B cell (primary cell): ENCODE measurements around the gene KLK1. TPM values are rescaled to one million over a fixed set of nuclear protein-coding genes. Genes with fewer than 3 reads are reported as not detected.

ENCODE experiments used
- ATAC-seq: fragments of 200-7000 bp; cut with Tn5 transposase; one replicate; pipeline ENCODE4 v1.10.0; 2021; ENCODE audit warnings: low read depth, mild to moderate bottlenecking, moderate number of reproducible peaks, moderate library complexity
- CTCF ChIA-PET: fragments of 350-600 bp; sonication (Branson Sonifier 250); formaldehyde crosslinking; loops from one replicate; lab custom pipeline; 2021; ENCODE audit warnings: antibody characterized with exemption, inconsistent platforms; lab: Charles Lee
- POLR2A ChIA-PET: fragments of 350-600 bp; sonication (Branson Sonifier 250); formaldehyde crosslinking; loops from one replicate; lab custom pipeline; 2021; ENCODE audit warnings: antibody characterized with exemption; lab: Charles Lee
- DNase-seq: peaks from one replicate; pipeline ENCODE4 v3.0.0; 2013
- H2AFZ ChIP-seq: 2 replicates; pipeline ENCODE4 v1.6.1; 2012; ENCODE audit warnings: mild to moderate bottlenecking, low read depth, low read length; ENCODE audit not compliant: insufficient read depth, poor library complexity, severe bottlenecking
- H3K27ac ChIP-seq, 2 donors: 1 replicate in 1 of 2; 2 replicates in 1 of 2; pipeline ENCODE4 v1.5.1; 2012 to 2013; ENCODE audit warnings: low read length in 2 of 2, mild to moderate bottlenecking in 2 of 2, moderate library complexity in 1 of 2
- H3K27me3 ChIP-seq, 4 experiments: fragments of 200-600 bp in 1 of 4; sonication (generic) in 1 of 4; replicated peaks in 1 of 4; 1 replicate in 2 of 4; 2 replicates in 2 of 4; pipeline versions ENCODE4 v1.6.1 to v1.7.0; 2013 to 2016; ENCODE audit warnings: low read length in 3 of 4, mild to moderate bottlenecking in 2 of 4, mixed read lengths in 1 of 4, moderate library complexity in 1 of 4; ENCODE audit not compliant: insufficient read depth in 4 of 4, control insufficient read depth in 3 of 4; ENCODE audit errors: control extremely low read depth in 1 of 4
- H3K36me3 ChIP-seq, 2 experiments: replicated peaks in 1 of 2; 1 replicate in 1 of 2; 2 replicates in 1 of 2; pipeline versions ENCODE4 v1.6.1 to v1.7.1; 2013; ENCODE audit warnings: low read length in 1 of 2; ENCODE audit not compliant: insufficient read depth in 2 of 2, control insufficient read depth in 1 of 2; ENCODE audit errors: control extremely low read depth in 1 of 2, extremely low read depth in 1 of 2
- H3K4me1 ChIP-seq, 2 donors: fragments of 200-600 bp in 1 of 2; sonication (generic) in 1 of 2; 1 replicate in 1 of 2; 2 replicates in 1 of 2; pipeline versions ENCODE4 v1.5.1 to v1.6.1; 2013 to 2017; ENCODE audit warnings: low read length in 2 of 2; ENCODE audit not compliant: control insufficient read depth in 2 of 2, insufficient read depth in 2 of 2
- H3K4me2 ChIP-seq: replicated peaks from 2 replicates; pipeline ENCODE3; 2012; ENCODE audit warnings: mild to moderate bottlenecking, low read depth, low read length; ENCODE audit not compliant: poor library complexity, severe bottlenecking
- H3K4me3 ChIP-seq, 5 experiments: fragments of 200-600 bp in 1 of 5; sonication (generic) in 1 of 5; 1 replicate in 3 of 5; 2 replicates in 2 of 5; pipeline versions ENCODE4 v1.5.1 to v1.7.0; 2011 to 2016; ENCODE audit warnings: low read length in 4 of 5, mild to moderate bottlenecking in 4 of 5, low read depth in 2 of 5, control low read depth in 1 of 5, moderate library complexity in 1 of 5; ENCODE audit not compliant: insufficient read depth in 1 of 5; ENCODE audit errors: control extremely low read depth in 1 of 5, extremely low read depth in 1 of 5
- H3K79me2 ChIP-seq: fragments of 200-600 bp; sonication (generic); one replicate; pipeline ENCODE4 v1.6.0; 2016; ENCODE audit warnings: low read length; ENCODE audit not compliant: control insufficient read depth, insufficient read depth
- H3K9ac ChIP-seq: fragments of 200-600 bp; sonication (generic); 2 replicates; pipeline ENCODE4 v1.6.1; 2017; ENCODE audit warnings: mild to moderate bottlenecking, low read length, moderate library complexity
- H3K9me3 ChIP-seq, 3 donors: one replicate each; pipeline versions ENCODE4 v1.6.1 to v1.7.1; 2013; ENCODE audit warnings: low read length in 2 of 3; ENCODE audit not compliant: control insufficient read depth in 2 of 3, insufficient read depth in 1 of 3; ENCODE audit errors: control extremely low read depth in 1 of 3
- H4K20me1 ChIP-seq: 2 replicates; pipeline ENCODE4 v1.6.0; 2012; ENCODE audit warnings: mild to moderate bottlenecking, low read length; ENCODE audit not compliant: insufficient read depth, control insufficient read depth, poor library complexity, severe bottlenecking
- H3K27ac Mint-ChIP-seq: one replicate; pipeline ENCODE4 v1.8.0; 2021; ENCODE audit warnings: mixed read lengths
- H3K27me3 Mint-ChIP-seq: one replicate; pipeline ENCODE4 v1.8.0; 2021; ENCODE audit warnings: mixed read lengths
- H3K4me1 Mint-ChIP-seq: one replicate; pipeline ENCODE4 v1.8.0; 2021; ENCODE audit warnings: mixed read lengths
- H3K4me3 Mint-ChIP-seq: one replicate; pipeline ENCODE4 v1.8.0; 2021; ENCODE audit warnings: mixed read lengths
- H3K9me3 Mint-ChIP-seq: one replicate; pipeline ENCODE4 v1.8.0; 2022; ENCODE audit warnings: mixed read lengths; ENCODE audit not compliant: insufficient read depth
- EZH2 ChIP-seq: IDR thresholded peaks from 2 replicates; pipeline ENCODE4 v1.6.1; 2012; ENCODE audit warnings: borderline replicate concordance, low read depth, mild to moderate bottlenecking, moderate library complexity, low read length; ENCODE audit not compliant: insufficient read depth, poor library complexity, severe bottlenecking
- WGBS: methylation state at CpG from one replicate; pipeline ENCODE4 v1.1.5; 2013; ENCODE audit warnings: missing lambda C conversion rate; ENCODE audit not compliant: insufficient coverage; 5-methylcytosine and 5-hydroxymethylcytosine counted together
- intact Hi-C: fragments of 100-400 bp; cut with micrococcal nuclease; formaldehyde crosslinking; loops from one replicate; pipeline ENCODE4 v1.10.0; 2022
- polyA plus RNA-seq: library from polyadenylated mRNA; depleted of rRNA; stranded (reverse); fragments of >200 nt; gene quantifications from 2 replicates; pipeline ENCODE4 v1.2.3, GENCODE V29; 2012
- total RNA-seq, 2 donors: library from RNA; stranded (reverse); fragments of 120-200 nt in 1 of 2; gene quantifications; 1 replicate in 1 of 2; 2 replicates in 1 of 2; pipeline versions ENCODE4 v1.2.3 to v1.2.4, GENCODE V29; 2013 to 2022
- TF ChIP-seq, protein P1 (sequence below): fragments of 200-600 bp; IDR thresholded peaks from one replicate; pipeline ENCODE4 v1.8.0; 2022; ENCODE audit warnings: antibody characterized with exemption, mild to moderate bottlenecking

KLK1 gene
- total and polyA plus RNA-seq, 2 donors (not counting 1 experiment from before 2014, with no cell fraction given), result 9.5 to 15.2 TPM

DNA sequence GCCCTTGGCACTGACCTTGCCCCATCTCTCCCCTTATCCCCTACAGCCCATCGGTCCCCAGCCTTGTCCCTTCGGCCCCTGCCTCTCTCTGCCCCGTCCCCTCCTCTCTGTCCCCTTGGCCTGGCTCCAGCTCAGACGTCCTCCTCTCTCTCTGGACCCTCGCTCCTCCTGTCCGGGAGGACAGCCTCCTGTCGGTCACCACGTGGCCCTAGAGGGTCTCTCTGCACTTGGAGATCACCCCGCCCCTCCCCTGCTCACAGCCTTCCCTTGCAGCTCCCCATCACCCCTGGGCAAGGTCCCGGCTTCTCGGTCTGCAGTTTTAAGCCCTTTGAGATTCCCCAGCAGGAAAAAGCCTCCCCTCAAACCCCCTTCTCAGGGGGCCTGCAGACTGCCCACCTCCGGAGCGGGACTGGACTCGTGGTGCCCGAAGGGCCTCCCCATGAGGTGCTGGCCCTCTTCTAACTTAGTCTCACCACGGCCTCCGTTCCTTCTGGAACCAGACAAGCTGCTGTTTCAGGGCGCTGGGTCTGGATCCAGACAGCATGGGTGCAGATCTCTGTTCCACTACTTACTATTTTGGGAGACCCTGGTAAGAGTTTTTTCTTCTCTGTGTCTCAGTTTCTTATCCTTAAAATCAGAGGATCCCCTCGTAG lies 13.1 kb upstream of the KLK1 start:
- Histone ChIP-seq H3K4me3 (no peak overlapping the region), H3K27ac (no peak overlapping the region), H4K20me1 (no peaks in the 10 kb centered on the region), H3K36me3 (no peaks in the 10 kb centered on the region), H3K4me2 (peak overlapping the region; percentile 73), H3K9ac (peak overlapping the region; percentile 66), H2AFZ (peak overlapping the region; percentile 74), H3K9me3 (peaks cover 0 to 7% (median 0%) of the 10 kb centered on the region in 3 donors), H3K79me2 (no peaks in the 10 kb centered on the region), H3K27me3 (peaks cover 0 to 42% (median 2%) of the 10 kb centered on the region in 4 experiments), H3K4me1 (peaks cover 11 to 14% of the 10 kb centered on the region in 2 donors)
- no peak for DNase-seq
- Mint-ChIP-seq H3K27me3 (peaks cover 38% of the 10 kb centered on the region), H3K9me3 (no peaks in the 10 kb centered on the region), H3K4me3 (peak overlapping the region; percentile 88), H3K4me1 (peaks cover 26% of the 10 kb centered on the region), H3K27ac (peak overlapping the region; percentile 7)
- CTCF ChIA-PET, result interaction anchor here (1.3 to 3.2 kb wide), 2 partner anchors 53 to 85 kb away, joined by 3 to 11 read pairs; no protein-coding TSS in a partner anchor
- ATAC-seq, result no peak
- POLR2A ChIA-PET, result no interaction called here
- TF ChIP-seq, protein P1, sequence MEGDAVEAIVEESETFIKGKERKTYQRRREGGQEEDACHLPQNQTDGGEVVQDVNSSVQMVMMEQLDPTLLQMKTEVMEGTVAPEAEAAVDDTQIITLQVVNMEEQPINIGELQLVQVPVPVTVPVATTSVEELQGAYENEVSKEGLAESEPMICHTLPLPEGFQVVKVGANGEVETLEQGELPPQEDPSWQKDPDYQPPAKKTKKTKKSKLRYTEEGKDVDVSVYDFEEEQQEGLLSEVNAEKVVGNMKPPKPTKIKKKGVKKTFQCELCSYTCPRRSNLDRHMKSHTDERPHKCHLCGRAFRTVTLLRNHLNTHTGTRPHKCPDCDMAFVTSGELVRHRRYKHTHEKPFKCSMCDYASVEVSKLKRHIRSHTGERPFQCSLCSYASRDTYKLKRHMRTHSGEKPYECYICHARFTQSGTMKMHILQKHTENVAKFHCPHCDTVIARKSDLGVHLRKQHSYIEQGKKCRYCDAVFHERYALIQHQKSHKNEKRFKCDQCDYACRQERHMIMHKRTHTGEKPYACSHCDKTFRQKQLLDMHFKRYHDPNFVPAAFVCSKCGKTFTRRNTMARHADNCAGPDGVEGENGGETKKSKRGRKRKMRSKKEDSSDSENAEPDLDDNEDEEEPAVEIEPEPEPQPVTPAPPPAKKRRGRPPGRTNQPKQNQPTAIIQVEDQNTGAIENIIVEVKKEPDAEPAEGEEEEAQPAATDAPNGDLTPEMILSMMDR, result no peak
- no peak for TF ChIP-seq EZH2
- intact Hi-C loops, result loop anchor here (1.0 to 5.0 kb wide), 2 partner anchors 18 to 61 kb away; no protein-coding TSS in a partner anchor
- 53% methylated on average over 17 of the region's 19 CpGs for WGBS
